DMS53 (cell line): ENCODE results near the gene TAS2R60.
"Not testable (repeated sequence)": the region's sequence is repeated elsewhere in the genome, so short reads cannot be mapped to it uniquely, and the experiment has no call there.

Source experiments
- DNase-seq: peaks from one replicate; lab custom pipeline; 2025; lab: John Stamatoyannopoulos, UW

TAS2R60 gene

DNA sequence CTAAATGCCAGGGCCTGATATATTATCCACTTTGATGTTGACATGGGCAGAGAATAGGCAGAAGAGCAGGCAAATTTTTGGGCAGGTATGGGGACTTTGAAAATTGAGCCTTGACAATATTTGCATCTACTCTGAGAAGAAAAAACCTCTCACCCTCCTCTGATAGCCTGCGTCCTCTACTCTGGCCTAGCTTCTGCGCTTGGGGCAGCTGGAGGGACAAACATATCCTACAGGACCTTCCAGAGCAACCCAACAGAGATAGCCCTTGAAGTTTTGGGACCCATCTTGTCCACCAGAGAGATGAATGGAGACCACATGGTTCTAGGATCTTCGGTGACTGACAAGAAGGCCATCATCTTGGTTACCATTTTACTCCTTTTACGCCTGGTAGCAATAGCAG is at the start of gene TAS2R60:
Gene TAS2R60 (plus strand): TSS at position 301 of the 400 bp plus-strand sequence. CDS start 0 bp downstream, at position 301.
- DNase-seq, result no peak

DNA sequence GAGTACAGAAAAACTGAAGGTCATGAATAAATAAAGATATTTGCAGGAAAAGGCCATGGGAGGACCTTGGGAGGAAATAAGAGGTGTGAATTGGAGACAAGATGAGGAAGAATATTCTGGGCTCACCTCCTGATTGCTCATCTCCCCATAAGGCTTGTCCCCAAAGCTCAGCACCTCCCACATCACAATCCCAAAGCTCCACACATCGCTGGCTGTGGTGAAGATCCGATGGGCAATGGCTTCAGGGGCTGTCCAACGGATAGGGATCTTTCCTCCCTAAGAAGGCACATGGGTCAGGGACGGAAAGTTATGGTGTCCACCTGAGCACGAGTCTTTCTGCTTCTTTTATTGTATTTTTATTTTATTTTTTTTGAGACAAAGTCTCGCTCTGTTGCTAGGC is 49.2 kb upstream of the TAS2R60 start:
- DNase-seq, result no peak

DNA sequence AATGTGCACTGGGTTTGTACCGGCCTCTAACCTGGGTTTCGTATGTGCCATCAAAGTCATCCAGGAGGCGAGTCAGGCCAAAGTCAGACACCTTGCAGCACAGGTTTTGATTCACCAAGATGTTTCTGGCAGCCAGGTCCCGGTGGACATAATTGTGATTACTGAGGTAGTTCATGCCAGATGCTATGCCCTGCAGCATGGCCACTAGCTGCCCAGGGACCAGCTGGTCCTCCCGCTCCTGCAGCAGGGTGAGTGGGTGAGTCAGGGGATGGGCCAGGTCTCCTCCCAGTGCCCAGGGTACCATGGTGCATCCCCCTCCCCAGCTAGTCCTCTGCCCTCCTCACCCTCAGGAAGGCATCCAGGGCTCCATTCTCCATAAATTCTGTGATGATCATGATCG is 48.5 kb upstream of the TAS2R60 start:
- no peak for DNase-seq

GRCh38 chr7:143395187-143396149 is 47.8 kb upstream of the TAS2R60 start:
- peak; percentile 81 for DNase-seq

DNA sequence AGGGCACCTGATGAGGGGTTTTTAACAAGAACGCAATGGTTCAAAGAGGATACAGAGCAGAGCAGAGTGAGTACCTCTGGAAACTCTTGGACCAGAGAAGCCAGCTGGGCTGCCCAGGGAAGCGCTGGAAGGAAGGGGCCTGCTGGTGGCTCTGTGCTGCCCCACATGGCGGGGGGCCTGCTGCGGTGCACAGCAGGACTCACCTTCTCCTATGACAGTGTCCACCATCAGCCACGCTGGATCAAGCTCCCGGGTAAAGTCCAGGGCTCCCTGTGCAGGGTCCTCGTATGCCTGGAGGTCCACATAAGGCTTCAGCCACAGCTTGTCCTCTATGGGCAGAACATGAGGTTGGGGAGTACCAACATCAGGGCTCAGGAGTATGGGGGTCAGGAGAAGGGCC is 47.1 kb upstream of the TAS2R60 start:
- no peak for DNase-seq

- no peak for DNase-seq
Measured at GRCh38 chr7:143396625-143397556, 46.4 kb upstream of the TAS2R60 start.

GRCh38 chr7:143397710-143398530 is 45.3 kb upstream of the TAS2R60 start:
- DNase-seq, result no peak

GRCh38 chr7:143398616-143399015 is 44.6 kb upstream of the TAS2R60 start:
- no peak for DNase-seq

DNA sequence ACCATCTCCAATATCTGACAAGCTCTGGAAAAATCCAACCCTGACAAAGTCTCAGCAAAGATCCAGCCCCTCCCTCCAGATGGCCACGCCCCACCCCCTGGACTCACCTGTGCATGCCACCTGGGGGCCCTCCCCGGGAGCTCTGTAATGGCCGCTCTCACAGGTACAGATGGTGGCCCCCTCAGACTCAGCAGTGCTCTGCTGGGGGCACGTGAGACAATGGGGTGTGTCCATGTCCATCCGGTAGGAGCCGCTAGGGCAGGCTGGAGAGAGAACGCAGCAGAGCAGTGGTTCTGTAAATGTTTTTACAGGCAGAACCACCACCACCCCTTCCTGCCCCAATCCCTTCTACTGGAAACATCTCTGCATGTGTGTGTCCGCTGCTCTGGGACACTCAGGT is 44.1 kb upstream of the TAS2R60 start:
- DNase-seq, result no peak

- no peak for DNase-seq
Measured at GRCh38 chr7:143399642-143400041, 43.6 kb upstream of the TAS2R60 start.

DNA sequence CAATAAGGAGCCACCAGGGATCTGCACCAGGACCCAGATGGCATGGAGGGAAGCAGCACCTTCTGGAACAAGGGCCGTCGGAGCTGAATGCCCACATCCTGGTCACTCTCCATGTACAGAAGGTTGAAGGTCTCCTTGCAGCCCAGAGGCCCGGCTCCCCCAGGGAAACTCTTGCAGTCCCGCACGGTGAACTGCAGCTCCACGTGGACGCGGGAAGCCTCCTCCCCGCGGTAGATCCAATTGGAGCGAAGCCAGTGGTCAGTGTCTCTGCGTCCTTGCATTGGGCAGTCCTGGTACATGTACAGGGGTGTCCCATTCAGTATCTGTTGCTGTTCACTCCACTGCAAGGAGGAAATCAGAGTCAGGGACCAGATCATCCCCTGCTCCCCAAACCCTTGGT is 42.0 kb upstream of the TAS2R60 start:
- DNase-seq, result no peak

- not testable (repeated sequence) for DNase-seq
Measured at GRCh38 chr7:143402233-143402632, 41.0 kb upstream of the TAS2R60 start.

DNA sequence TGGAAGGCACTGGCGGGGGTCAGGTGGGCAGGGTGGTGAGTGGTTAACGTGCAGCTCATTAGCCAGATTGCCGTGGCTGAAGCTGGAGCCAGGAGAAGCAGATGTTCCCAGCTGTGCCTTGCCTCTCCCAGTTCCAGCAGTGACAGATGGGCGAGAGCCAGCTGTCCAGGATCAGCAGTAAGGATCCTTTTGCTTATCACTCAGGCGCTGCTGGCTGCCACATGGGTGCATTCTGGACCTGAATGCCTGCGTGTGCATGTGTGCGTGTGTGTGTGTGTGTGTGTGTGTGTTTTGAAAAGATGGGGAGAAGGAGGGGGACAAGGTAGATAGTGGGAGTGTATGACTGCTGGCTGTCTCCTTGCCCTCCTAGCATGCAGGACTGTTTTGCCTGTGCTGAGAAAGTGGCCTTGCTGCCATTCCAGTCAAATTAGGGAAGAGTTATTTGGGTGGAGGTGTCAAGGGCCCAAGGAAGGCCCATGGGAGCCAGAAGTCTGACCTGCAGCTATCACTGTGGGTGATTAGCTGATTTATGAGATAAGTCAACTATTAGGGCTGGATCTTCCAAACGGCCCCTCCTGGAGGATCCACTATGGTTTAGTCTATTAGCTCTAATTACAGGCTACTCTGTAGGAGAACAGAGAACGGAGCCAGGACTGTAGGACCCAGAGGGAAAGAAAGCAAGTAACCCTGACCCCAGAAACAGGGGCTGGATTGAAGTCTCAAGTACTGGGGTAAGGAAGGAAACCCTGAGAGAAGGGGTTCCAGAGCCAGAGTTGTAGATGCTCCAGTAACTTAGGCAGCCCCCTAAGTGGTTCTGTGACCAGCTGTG is 37.9 kb upstream of the TAS2R60 start:
- no peak for DNase-seq

- DNase-seq, result peak; percentile 42
Measured at GRCh38 chr7:143406002-143406357, 37.3 kb upstream of the TAS2R60 start.

DNA sequence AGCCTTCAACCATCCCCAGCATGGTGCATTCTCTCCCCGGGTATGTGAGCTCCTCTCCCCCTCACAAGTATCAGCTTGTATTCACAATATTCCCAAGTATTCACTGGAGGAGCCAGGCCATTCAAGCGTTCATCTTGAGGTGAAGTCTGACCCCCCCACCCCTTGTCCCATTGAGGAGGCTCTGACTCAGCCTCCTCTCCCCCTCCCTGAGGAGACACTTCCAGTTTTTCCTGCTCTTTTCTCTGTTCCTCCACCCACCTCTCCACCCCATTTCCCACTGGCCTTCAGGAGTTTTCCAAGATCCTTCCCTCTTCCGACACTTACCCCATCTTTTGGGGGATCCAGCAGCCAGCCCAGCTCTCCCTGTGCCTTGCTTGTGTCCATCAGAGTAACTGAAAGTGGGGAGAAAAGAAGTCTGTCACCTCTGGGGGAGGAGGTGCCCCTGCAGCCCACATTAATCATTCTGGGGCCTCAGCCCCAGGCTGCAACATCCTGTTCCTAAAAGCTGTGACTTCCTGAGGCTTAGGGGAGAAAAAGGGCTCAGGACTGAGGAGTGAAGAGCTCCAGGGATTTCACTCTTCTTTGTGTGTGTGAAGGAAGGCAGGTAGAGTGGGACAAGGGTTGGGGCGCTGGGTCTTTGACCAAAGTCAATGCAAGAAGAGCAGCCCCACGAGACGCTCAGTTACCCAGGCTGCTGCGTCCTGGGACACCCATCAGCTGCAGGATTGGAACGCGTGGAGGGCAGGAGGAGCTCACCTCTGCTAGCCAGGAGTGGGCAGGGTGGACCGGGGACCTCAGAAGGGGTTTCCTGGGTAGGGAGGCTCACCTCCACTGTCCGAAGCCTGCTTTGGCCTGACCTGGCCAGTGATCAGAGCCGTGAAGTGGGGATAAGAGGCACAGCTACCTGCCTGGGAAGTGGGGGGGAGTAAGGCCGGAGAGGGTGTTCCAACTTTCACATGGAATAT is 35.7 kb upstream of the TAS2R60 start:
- no peak for DNase-seq

DNA sequence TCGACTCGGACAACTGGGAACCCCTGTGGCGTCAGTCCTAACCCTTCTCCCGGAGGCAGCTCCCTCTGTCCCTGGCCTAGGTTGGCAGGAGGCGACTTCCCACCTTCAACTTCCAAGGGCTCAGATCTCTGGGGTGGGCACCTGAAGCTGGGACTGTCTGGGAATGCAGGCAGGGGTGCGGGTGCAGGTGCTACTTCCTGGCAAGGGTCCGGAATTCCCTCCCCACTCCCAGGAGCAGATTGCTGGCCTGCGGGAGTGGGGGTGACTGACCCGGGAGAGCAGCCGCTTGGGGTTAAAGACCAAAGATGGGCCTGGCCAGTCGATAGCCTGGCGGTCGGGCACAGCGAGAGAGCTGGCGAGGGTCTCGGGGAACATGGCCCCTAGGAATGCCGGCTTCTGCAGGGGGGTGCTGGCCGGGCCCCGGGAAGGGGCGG is 35.0 kb upstream of the TAS2R60 start:
- no peak for DNase-seq

DNA sequence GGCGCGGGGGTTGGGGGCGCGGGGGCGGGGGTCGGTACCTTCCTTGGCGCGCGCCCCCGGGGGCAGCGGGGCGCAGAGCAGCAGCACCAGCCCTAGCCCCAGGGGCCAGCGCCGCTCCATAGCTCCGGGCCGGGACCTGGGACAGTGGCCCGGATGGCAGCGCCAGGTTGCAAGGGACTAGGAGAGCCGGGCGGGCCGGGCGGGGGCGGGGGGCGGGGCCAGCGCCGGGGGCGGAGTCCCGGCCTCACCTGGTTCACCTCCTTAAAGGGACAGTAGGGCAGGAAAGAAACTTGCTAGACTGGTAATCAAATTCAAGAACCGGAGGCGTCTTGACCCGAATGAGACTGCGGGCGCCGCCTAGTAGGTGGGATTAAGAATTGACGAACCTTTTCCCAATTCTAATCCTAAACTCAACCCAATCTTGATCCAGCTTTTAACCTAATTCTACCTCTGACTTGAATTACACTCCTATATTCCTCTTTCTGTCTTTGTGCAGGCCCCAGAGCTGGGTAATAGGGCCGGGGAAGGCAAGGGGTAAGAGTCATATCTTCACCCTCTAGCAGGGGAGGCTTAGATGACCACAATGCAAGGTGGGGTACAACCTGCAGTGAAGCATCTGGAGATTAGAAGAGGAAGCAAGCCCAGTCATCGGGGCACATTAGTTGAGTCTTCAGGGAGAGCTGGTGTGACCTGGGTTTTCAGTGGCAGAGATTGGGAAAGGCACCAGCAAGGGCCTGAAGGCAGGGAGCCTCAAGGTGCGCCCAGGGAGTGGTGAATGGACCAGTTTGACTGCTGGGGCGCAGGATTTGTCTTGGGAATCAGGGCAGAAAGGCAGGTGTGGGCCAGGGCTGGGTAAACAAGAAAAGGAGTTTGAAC is 34.3 kb upstream of the TAS2R60 start, which contains the start of gene EPHA1:
Gene EPHA1 (minus strand): TSS at position 171 of the 876 bp plus-strand sequence. CDS start 51 bp downstream, at position 120.
- DNase-seq, result peak; percentile 92

GRCh38 chr7:143410521-143411004 is 32.7 kb upstream of the TAS2R60 start:
- no peak for DNase-seq
